Common myeloid progenitor, CD34-positive (primary cell): ENCODE results near the gene TMEM201.

Experiments
- CTCF ChIA-PET: fragments of 350-600 bp; sonication (Branson Sonifier 250); formaldehyde crosslinking; loops from one replicate; lab custom pipeline; 2021; ENCODE audit warnings: antibody characterized with exemption; lab: Charles Lee
- POLR2A ChIA-PET: fragments of 350-600 bp; sonication (Branson Sonifier 250); formaldehyde crosslinking; loops from one replicate; lab custom pipeline; 2021; ENCODE audit warnings: antibody characterized with exemption; lab: Charles Lee
- DNase-seq, 3 donors: peaks; one replicate each; pipeline versions ENCODE4 v3.0.0 to v3.0.0-alpha.2; 2013
- H3K27ac ChIP-seq, 2 experiments: 1 replicate in 1 of 2; 2 replicates in 1 of 2; pipeline ENCODE4 v1.7.0; 2013; ENCODE audit warnings: inconsistent platforms in 2 of 2, low read length in 2 of 2, mild to moderate bottlenecking in 2 of 2, low read depth in 1 of 2, moderate library complexity in 1 of 2; ENCODE audit not compliant: severe bottlenecking in 2 of 2, insufficient read depth in 1 of 2, poor library complexity in 1 of 2
- H3K27me3 ChIP-seq, 5 experiments: replicated peaks in 2 of 5; 1 replicate in 3 of 5; 2 replicates in 2 of 5; pipeline versions ENCODE4 v1.6.1 to v1.7.0; 2013; ENCODE audit warnings: low read length in 4 of 5, mild to moderate bottlenecking in 2 of 5, moderate library complexity in 2 of 5, inconsistent platforms in 1 of 5; ENCODE audit not compliant: insufficient read depth in 5 of 5, control insufficient read depth in 4 of 5
- H3K36me3 ChIP-seq, 4 experiments: 1 replicate in 2 of 4; 2 replicates in 2 of 4; pipeline versions ENCODE4 v1.6.1 to v1.7.0; 2013; ENCODE audit warnings: low read length in 3 of 4, control low read depth in 1 of 4, mild to moderate bottlenecking in 1 of 4; ENCODE audit not compliant: control insufficient read depth in 4 of 4, insufficient read depth in 4 of 4
- H3K4me1 ChIP-seq, 4 experiments: 1 replicate in 3 of 4; 2 replicates in 1 of 4; pipeline versions ENCODE4 v1.6.1 to v1.7.1; 2013; ENCODE audit warnings: low read length in 3 of 4, mild to moderate bottlenecking in 3 of 4, control low read depth in 1 of 4, inconsistent platforms in 1 of 4, moderate library complexity in 1 of 4; ENCODE audit not compliant: control insufficient read depth in 4 of 4, insufficient read depth in 4 of 4; ENCODE audit errors: control extremely low read depth in 1 of 4
- H3K4me3 ChIP-seq, 7 experiments: 1 replicate in 4 of 7; 2 replicates in 3 of 7; pipeline versions ENCODE4 v1.5.1 to v1.7.0; 2013; ENCODE audit warnings: mild to moderate bottlenecking in 7 of 7, low read length in 6 of 7, moderate library complexity in 6 of 7, inconsistent platforms in 2 of 7, low read depth in 2 of 7, control low read depth in 1 of 7; ENCODE audit not compliant: insufficient read depth in 4 of 7, control insufficient read depth in 1 of 7; ENCODE audit errors: extremely low read depth in 1 of 7
- H3K9me3 ChIP-seq, 5 experiments: 1 replicate in 4 of 5; 2 replicates in 1 of 5; pipeline versions ENCODE4 v1.6.1 to v1.7.1; 2013; ENCODE audit warnings: low read length in 4 of 5, mild to moderate bottlenecking in 2 of 5, inconsistent platforms in 1 of 5, low read depth in 1 of 5, moderate library complexity in 1 of 5; ENCODE audit not compliant: control insufficient read depth in 4 of 5, insufficient read depth in 2 of 5; ENCODE audit errors: control extremely low read depth in 1 of 5
- WGBS: methylation state at CpG from one replicate; pipeline ENCODE4 v1.1.5; 2013; ENCODE audit not compliant: insufficient coverage; 5-methylcytosine and 5-hydroxymethylcytosine counted together

Gene TMEM201

GRCh38 chr1:9590201-9590600 lies 1.5 kb downstream of the TMEM201 start:
- WGBS: 100% methylated on average over 5 of the region's 7 CpGs

DNA sequence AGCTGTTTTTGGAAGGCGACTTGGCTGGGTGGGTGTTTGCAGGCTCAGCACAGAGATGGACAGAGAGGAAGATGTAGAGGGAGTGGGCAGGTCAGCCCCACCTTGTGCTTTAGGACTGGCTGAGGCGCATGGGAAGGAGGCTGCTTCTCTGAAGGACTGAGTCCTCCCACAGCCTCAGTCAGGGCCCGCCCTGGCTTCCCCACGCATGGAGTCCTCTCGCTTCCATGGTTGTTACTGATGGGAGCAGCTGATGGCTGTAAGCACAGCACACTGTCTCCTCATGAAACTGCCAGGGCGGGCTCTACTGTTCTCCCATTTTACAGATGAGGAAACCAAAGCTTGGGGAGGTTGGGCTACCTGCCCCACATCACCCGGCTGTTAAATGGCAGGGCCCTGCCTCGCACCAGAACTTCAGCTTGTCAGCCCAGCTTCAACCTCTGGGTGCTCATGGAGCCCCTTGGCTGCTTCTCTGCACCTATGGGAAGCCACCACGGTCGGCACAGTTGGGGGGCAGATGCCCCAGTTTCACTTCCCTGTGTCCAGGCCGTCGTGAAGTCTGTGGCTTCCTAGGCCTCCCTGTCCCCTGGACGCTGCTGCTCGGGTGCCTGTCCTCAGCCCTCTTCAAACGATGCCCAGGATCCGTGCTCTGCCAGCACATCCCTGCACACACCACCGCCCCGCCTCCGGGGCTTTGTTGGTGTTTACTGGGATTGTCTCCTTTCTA lies 2.4 kb downstream of the TMEM201 start:
- CTCF ChIA-PET: interaction anchor here (2.6 kb wide), 1 partner anchor 25 kb away, joined by 6 read pairs; no protein-coding TSS in a partner anchor
- POLR2A ChIA-PET: no interaction called here

More at GRCh38 chr1:9590201-9590600, 1.5 kb downstream of the TMEM201 start:
- ChIA-PET CTCF (interaction anchor here (0.8 to 2.6 kb wide), 6 partner anchors 22 to 480 kb away, joined by 3 to 6 read pairs (median 4); no protein-coding TSS in a partner anchor), POLR2A (no interaction called here)
- Histone ChIP-seq H3K36me3 (peaks cover 0 to 11% (median 2%) of the 10 kb centered on the region in 4 experiments), H3K4me3 (peak overlapping the region in 4 of 7 experiments; percentile 76 to 82 (median 79)), H3K4me1 (peaks cover 13 to 64% (median 58%) of the 10 kb centered on the region in 4 experiments), H3K27ac (no peak overlapping the region), H3K9me3 (no peaks in the 10 kb centered on the region), H3K27me3 (no peaks in the 10 kb centered on the region)
- DNase-seq: no peak

DNA sequence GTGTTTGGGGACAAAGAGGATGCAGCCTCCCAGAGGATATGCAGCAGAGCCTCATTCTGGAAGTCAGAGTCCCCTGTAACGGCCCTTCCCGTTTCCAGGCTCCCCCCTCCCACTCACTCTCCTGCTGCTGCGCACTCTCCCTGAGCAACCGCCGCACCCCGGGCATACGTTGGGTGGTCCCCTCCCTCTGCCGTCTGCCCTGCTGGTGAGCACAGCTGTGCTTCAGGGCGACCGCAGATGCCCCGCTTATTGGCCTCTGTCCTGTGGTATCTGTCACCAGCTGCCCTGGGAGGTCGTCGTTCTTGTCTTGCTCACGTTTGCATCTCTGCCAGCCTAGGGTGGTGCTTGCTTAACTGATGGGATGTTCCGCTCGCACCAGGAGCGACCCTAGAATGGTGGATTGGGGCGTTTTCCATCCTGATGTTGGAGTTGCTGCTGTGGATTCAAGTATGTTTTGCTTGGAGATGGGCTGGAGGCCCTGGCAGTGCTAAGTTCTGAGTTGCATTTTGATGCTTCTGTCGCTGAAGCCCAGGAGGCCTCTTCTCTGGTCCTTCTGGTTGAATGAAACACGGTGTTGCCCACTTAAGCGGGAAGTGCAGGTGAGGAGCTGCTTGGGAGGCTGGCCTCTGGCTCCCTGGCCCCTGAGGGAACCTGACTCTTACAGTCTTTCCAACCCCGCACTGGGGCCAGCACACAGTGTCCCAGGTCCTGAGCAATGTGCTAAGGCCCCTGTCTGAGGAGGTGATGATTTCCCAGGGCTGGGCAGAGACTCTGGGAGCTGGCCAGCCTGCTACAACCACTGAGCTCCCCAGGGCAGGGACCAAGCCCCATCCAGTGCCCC lies 3.2 kb downstream of the TMEM201 start:
- ChIA-PET POLR2A (no interaction called here), CTCF (interaction anchor here (0.9 to 4.7 kb wide), 3 partner anchors 14 to 24 kb away, joined by 3 to 14 read pairs (median 6); no protein-coding TSS in a partner anchor)

More for the DNA sequence above, 2.4 kb downstream of the TMEM201 start:
- peaks cover 0 to 17% (median 3%) of the 10 kb centered on the region in 4 experiments for H3K36me3 ChIP-seq
- H3K9me3 ChIP-seq: no peaks in the 10 kb centered on the region
- WGBS: 95% methylated on average over 14 of the region's 19 CpGs
- H3K27ac ChIP-seq: no peak overlapping the region
- peak overlapping the region in 1 of 7 experiments; percentile 7 for H3K4me3 ChIP-seq
- H3K27me3 ChIP-seq: no peaks in the 10 kb centered on the region
- peaks cover 13 to 64% (median 58%) of the 10 kb centered on the region in 4 experiments for H3K4me1 ChIP-seq
- DNase-seq: no peak

DNA sequence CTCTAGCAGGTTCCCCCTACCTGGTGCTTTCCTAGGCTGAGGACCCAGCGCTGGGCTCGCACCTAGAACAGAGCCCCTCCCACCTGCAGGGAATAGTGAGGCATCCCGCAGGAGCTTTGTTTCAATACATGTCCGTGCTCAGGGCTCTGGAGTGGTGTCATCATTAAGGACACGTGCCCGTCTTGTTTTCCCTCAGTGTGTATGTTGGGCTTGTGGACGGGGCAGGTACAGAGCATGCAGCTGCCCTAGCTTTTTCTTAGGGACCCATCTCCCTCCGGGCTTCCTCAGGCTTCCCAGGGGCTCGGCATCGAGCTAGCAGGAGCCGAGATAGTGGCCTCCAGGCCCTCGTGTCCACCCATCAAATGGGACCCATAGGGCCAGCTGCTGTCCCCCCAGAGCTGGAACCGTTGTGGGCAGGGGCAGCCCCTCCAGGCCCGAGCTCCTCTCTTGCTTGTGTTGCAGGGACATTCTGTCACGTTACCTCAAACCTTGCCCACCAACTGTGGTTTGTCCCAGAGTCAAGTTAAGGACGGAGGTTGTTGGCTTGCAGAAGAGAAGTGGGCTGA lies 3.9 kb downstream of the TMEM201 start:
- Histone ChIP-seq H3K9me3 (no peaks in the 10 kb centered on the region), H3K4me1 (peaks cover 5 to 54% (median 49%) of the 10 kb centered on the region in 4 experiments), H3K36me3 (peaks cover 4 to 32% (median 10%) of the 10 kb centered on the region in 4 experiments), H3K4me3 (peak overlapping the region in 3 of 7 experiments; percentile 24 to 66 (median 32)), H3K27ac (peak overlapping the region; percentile 4 to 83), H3K27me3 (no peaks in the 10 kb centered on the region)
- peak in 2 of 3 donors; percentile 18 to 28 for DNase-seq
- CTCF ChIA-PET: interaction anchor here (0.9 to 4.7 kb wide), 4 partner anchors 14 to 37 kb away, joined by 3 to 14 read pairs (median 3); no protein-coding TSS in a partner anchor
- 75% methylated on average over 13 of the region's 16 CpGs for WGBS
- POLR2A ChIA-PET: no interaction called here

More for the DNA sequence above, 3.2 kb downstream of the TMEM201 start:
- WGBS: 90% methylated on average over 20 of the region's 22 CpGs
- no peaks in the 10 kb centered on the region for H3K27me3 ChIP-seq
- no peak for DNase-seq
- H3K27ac ChIP-seq: peak overlapping the region in 1 of 2 experiments; percentile 83
- peaks cover 6 to 58% (median 52%) of the 10 kb centered on the region in 4 experiments for H3K4me1 ChIP-seq
- H3K9me3 ChIP-seq: no peaks in the 10 kb centered on the region
- H3K36me3 ChIP-seq: peaks cover 0 to 25% (median 7%) of the 10 kb centered on the region in 4 experiments
- no peak overlapping the region for H3K4me3 ChIP-seq

DNA sequence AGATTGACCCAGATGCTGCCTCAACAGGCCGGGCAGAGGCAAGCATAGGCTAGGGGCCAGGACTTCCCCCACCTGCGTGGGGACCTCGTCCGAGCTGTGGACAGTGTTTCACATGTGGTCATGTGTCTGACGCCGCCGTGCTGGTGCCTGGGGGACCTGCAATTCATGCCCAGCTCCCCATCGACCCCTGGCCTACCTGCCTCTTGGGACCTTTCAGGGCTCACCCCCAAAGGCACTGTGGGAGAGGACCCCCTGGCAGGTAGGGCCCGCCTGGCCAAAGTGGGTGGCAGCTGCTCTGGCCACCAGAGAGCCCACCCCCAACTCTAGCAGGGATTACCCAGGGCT lies 4.4 kb downstream of the TMEM201 start:
- peak overlapping the region in 4 of 7 experiments; percentile 32 to 66 (median 40) for H3K4me3 ChIP-seq
- H3K9me3 ChIP-seq: no peaks in the 10 kb centered on the region
- POLR2A ChIA-PET: interaction anchor here (0.8 kb wide), 1 partner anchor 52 kb away, joined by 3 read pairs; no protein-coding TSS in a partner anchor
- CTCF ChIA-PET: interaction anchor here (0.9 to 4.7 kb wide), 4 partner anchors 13 to 37 kb away, joined by 3 to 14 read pairs (median 3); no protein-coding TSS in a partner anchor
- no peak for DNase-seq
- peak overlapping the region; percentile 4 to 83 for H3K27ac ChIP-seq
- no peaks in the 10 kb centered on the region for H3K27me3 ChIP-seq
- H3K36me3 ChIP-seq: peaks cover 6 to 37% (median 14%) of the 10 kb centered on the region in 4 experiments
- WGBS: 67% methylated on average over 9 of the region's 9 CpGs
- peaks cover 5 to 53% (median 49%) of the 10 kb centered on the region in 4 experiments for H3K4me1 ChIP-seq
